CD4-positive, alpha-beta memory T cell (primary cell): ENCODE data around the gene HOXC9. TPM values are rescaled to one million over a fixed set of nuclear protein-coding genes. Genes with fewer than 3 reads are reported as not detected.
A peak's percentile ranks its signal among the peaks of the same experiment; 100 is the strongest.

Experiments used
- CTCF ChIA-PET: fragments of 350-600 bp; sonication (Branson Sonifier 250); formaldehyde crosslinking; loops from one replicate; lab custom pipeline; 2021; ENCODE audit warnings: inconsistent platforms; ENCODE audit not compliant: partially characterized antibody; lab: Charles Lee
- POLR2A ChIA-PET: fragments of 350-600 bp; sonication (Branson Sonifier 250); formaldehyde crosslinking; loops from one replicate; lab custom pipeline; 2021; ENCODE audit not compliant: partially characterized antibody; lab: Charles Lee
- DNase-seq, 5 donors: peaks; one replicate each; pipeline versions ENCODE4 v3.0.0 to v3.0.0-alpha.2; 2020 to 2022; ENCODE audit warnings: mixed read lengths in 1 of 5
- H3K27ac ChIP-seq: one replicate; pipeline ENCODE4 v1.7.0; 2013; ENCODE audit warnings: low read depth, low read length
- H3K27me3 ChIP-seq: 2 replicates; pipeline ENCODE4 v1.7.0; 2013; ENCODE audit warnings: mild to moderate bottlenecking, low read length, moderate library complexity; ENCODE audit not compliant: insufficient read depth
- H3K36me3 ChIP-seq: 2 replicates; pipeline ENCODE4 v1.7.0; 2013; ENCODE audit warnings: mild to moderate bottlenecking, low read length, moderate library complexity; ENCODE audit not compliant: insufficient read depth
- H3K4me1 ChIP-seq: 2 replicates; pipeline ENCODE4 v1.7.0; 2013; ENCODE audit warnings: mild to moderate bottlenecking, low read length, moderate library complexity; ENCODE audit not compliant: insufficient read depth
- H3K4me3 ChIP-seq, 2 donors: one replicate each; pipeline ENCODE4 v1.7.0; 2013; ENCODE audit warnings: low read length in 2 of 2, mild to moderate bottlenecking in 1 of 2
- H3K9me3 ChIP-seq, 2 donors: one replicate each; pipeline ENCODE4 v1.7.0; 2013; ENCODE audit warnings: low read length in 2 of 2, control low read depth in 1 of 2; ENCODE audit not compliant: control insufficient read depth in 1 of 2
- H3K27ac Mint-ChIP-seq, 7 donors: one replicate each; pipeline ENCODE4 v1.8.0; 2020 to 2021; ENCODE audit warnings: mixed read lengths in 7 of 7, mild to moderate bottlenecking in 6 of 7, inconsistent platforms in 3 of 7, moderate library complexity in 3 of 7
- H3K27me3 Mint-ChIP-seq, 2 donors: one replicate each; pipeline ENCODE4 v1.8.0; 2020 to 2021; ENCODE audit warnings: mixed read lengths in 2 of 2
- H3K36me3 Mint-ChIP-seq, 2 donors: one replicate each; pipeline ENCODE4 v1.8.0; 2020 to 2021; ENCODE audit warnings: mixed read lengths in 2 of 2, inconsistent platforms in 1 of 2, mild to moderate bottlenecking in 1 of 2
- H3K4me1 Mint-ChIP-seq, 4 donors: one replicate each; pipeline ENCODE4 v1.8.0; 2020 to 2021; ENCODE audit warnings: mixed read lengths in 4 of 4, mild to moderate bottlenecking in 1 of 4
- H3K4me3 Mint-ChIP-seq, 8 donors: one replicate each; pipeline ENCODE4 v1.8.0; 2020 to 2021; ENCODE audit warnings: mixed read lengths in 8 of 8, mild to moderate bottlenecking in 7 of 8, moderate library complexity in 6 of 8, inconsistent platforms in 3 of 8
- H3K9me3 Mint-ChIP-seq, 8 donors: one replicate each; pipeline ENCODE4 v1.8.0; 2020 to 2021; ENCODE audit warnings: mixed read lengths in 8 of 8, mild to moderate bottlenecking in 5 of 8, inconsistent platforms in 3 of 8, moderate library complexity in 1 of 8
- intact Hi-C: fragments of 100-400 bp; cut with micrococcal nuclease; formaldehyde crosslinking; loops from one replicate; pipeline ENCODE4 v1.15.1; 2023
- polyA plus RNA-seq, 2 donors: library from polyadenylated mRNA; unstranded; fragments of 300-500 nt; fragmentation: Illumina TruSeq; gene quantifications; one replicate each; pipeline ENCODE4 v1.2.3, GENCODE V29; 2021
- total RNA-seq, 2 experiments: library from RNA; stranded (reverse); gene quantifications; one replicate each; pipeline ENCODE4 v1.2.3, GENCODE V29; 2021

Gene HOXC9
- total and polyA plus RNA-seq, 4 experiments from 2014 or later: not detected

DNA sequence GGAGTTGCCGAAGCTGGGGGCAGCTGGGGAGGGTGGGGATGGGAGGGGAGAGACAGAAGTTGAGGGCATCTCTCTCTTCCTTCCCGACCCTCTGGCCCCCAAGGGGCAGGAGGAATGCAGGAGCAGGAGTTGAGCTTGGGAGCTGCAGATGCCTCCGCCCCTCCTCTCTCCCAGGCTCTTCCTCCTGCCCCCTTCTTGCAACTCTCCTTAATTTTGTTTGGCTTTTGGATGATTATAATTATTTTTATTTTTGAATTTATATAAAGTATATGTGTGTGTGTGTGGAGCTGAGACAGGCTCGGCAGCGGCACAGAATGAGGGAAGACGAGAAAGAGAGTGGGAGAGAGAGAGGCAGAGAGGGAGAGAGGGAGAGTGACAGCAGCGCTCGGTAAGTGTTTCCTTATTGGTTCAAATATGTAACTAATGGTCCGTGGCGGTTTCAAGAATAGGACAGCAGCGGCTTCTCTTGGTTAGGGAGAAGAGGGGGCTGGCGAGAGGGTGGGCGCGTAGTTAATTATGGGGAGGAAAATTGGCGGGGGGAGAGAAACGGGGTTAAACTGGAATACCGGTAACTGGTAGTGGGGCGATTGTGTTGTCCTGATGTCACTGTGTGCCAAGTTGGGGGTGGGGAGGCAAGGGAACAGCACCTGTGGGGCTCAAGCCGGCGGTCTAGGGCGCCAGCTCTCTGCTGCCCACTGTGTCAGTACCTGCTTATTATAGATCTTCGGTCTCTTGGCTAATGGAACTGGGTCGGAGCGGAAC is 17.2 kb downstream of the HOXC9 start:
- CTCF ChIA-PET: interaction anchor here (0.7 to 3.1 kb wide), 11 partner anchors 9 to 197 kb away, joined by 3 to 14 read pairs (median 4); partner anchors contain the start of gene HOXC5
- H3K4me3 ChIP-seq: peak overlapping the region; percentile 29 to 68
- no peak overlapping the region for H3K27ac ChIP-seq

GRCh38 chr12:54017878-54018467 is 18.0 kb downstream of the HOXC9 start:
- intact Hi-C loops: no loop called here
- peak; percentile 66 to 74 (median 68) for DNase-seq
- H3K4me3 Mint-ChIP-seq: peak overlapping the region; percentile 74 to 93 (median 86)
- Histone ChIP-seq H3K9me3 (no peaks in the 10 kb centered on the region), H3K4me3 (peak overlapping the region; percentile 29 to 68), H3K27me3 (peaks cover 59% of the 10 kb centered on the region), H3K27ac (no peak overlapping the region), H3K4me1 (peaks cover 21% of the 10 kb centered on the region), H3K36me3 (no peaks in the 10 kb centered on the region)
- peaks cover 6 to 31% (median 17%) of the 10 kb centered on the region in 4 donors for H3K4me1 Mint-ChIP-seq
- peaks cover 0 to 3% (median 0%) of the 10 kb centered on the region in 8 donors for H3K9me3 Mint-ChIP-seq
- POLR2A ChIA-PET: interaction anchor here (0.7 to 2.5 kb wide), 4 partner anchors 9 to 171 kb away, joined by 3 to 19 read pairs (median 4); partner anchors contain the start of genes HOXC8, HOXC9 and SMUG1
- peaks cover 0 to 1% of the 10 kb centered on the region in 2 donors for H3K36me3 Mint-ChIP-seq
- CTCF ChIA-PET: interaction anchor here (0.7 to 3.1 kb wide), 9 partner anchors 12 to 197 kb away, joined by 3 to 14 read pairs (median 6); no protein-coding TSS in a partner anchor
- peaks cover 49 to 66% of the 10 kb centered on the region in 2 donors for H3K27me3 Mint-ChIP-seq
- peak overlapping the region in 3 of 7 donors; percentile 37 to 57 (median 49) for H3K27ac Mint-ChIP-seq

More for the DNA sequence above, 17.2 kb downstream of the HOXC9 start:
- no peak for DNase-seq
- H3K9me3 Mint-ChIP-seq: peaks cover 0 to 3% (median 0%) of the 10 kb centered on the region in 8 donors
- Histone ChIP-seq H3K9me3 (no peaks in the 10 kb centered on the region), H3K36me3 (no peaks in the 10 kb centered on the region), H3K27me3 (peaks cover 64% of the 10 kb centered on the region), H3K4me1 (peaks cover 21% of the 10 kb centered on the region)
- H3K4me3 Mint-ChIP-seq: peak overlapping the region; percentile 74 to 93 (median 86)
- H3K4me1 Mint-ChIP-seq: peaks cover 6 to 31% (median 17%) of the 10 kb centered on the region in 4 donors
- H3K36me3 Mint-ChIP-seq: peaks cover 0 to 1% of the 10 kb centered on the region in 2 donors
- peak overlapping the region in 6 of 7 donors; percentile 2 to 62 (median 48) for H3K27ac Mint-ChIP-seq
- POLR2A ChIA-PET: interaction anchor here (0.7 to 2.5 kb wide), 5 partner anchors 10 to 173 kb away, joined by 3 to 19 read pairs (median 4); partner anchors contain the start of genes HOXC8, HOXC9 and SMUG1
- intact Hi-C loops: no loop called here
- H3K27me3 Mint-ChIP-seq: peaks cover 47 to 67% of the 10 kb centered on the region in 2 donors

DNA sequence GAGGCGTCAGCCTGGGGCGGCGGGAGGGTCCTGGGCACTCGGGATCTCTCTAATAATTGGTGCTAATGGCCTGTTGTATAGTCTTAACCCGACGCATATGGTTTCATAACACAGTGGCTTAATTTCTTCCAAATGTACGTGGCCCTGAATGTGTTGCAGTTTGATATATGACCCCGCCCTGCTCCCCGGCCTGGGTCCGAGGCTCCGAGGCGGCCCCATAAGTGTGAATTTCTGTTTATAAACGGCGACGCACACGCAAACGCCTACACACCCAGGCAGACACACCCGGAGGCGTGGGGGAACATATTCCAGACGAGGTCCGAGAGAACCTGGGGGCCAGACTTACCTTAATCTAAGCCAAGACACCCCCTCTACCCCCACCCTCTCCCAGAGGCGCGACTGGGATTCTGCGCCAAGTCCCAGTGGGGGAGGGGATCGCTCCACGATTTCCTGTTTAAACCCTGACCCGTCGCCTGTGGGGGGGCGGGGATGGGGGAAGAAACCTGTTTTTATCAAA is 18.6 kb downstream of the HOXC9 start:
- Histone ChIP-seq H3K27ac (no peak overlapping the region), H3K9me3 (no peaks in the 10 kb centered on the region), H3K27me3 (peaks cover 54% of the 10 kb centered on the region), H3K4me1 (peaks cover 21% of the 10 kb centered on the region), H3K4me3 (no peak overlapping the region), H3K36me3 (no peaks in the 10 kb centered on the region)
- intact Hi-C loops: no loop called here
- POLR2A ChIA-PET: interaction anchor here (2.5 kb wide), 1 partner anchor 11 kb away, joined by 19 read pairs; the partner anchor contains the start of gene HOXC8
- H3K27ac Mint-ChIP-seq: no peak overlapping the region
- no peak for DNase-seq
- H3K36me3 Mint-ChIP-seq: peaks cover 0 to 1% of the 10 kb centered on the region in 2 donors
- CTCF ChIA-PET: interaction anchor here (1.0 kb wide), 1 partner anchor 12 kb away, joined by 4 read pairs; no protein-coding TSS in a partner anchor
- peaks cover 6 to 31% (median 17%) of the 10 kb centered on the region in 4 donors for H3K4me1 Mint-ChIP-seq
- peaks cover 48 to 66% of the 10 kb centered on the region in 2 donors for H3K27me3 Mint-ChIP-seq
- H3K4me3 Mint-ChIP-seq: peak overlapping the region in 4 of 8 donors; percentile 10 to 89 (median 37)
- H3K9me3 Mint-ChIP-seq: peaks cover 0 to 3% (median 0%) of the 10 kb centered on the region in 8 donors

DNA sequence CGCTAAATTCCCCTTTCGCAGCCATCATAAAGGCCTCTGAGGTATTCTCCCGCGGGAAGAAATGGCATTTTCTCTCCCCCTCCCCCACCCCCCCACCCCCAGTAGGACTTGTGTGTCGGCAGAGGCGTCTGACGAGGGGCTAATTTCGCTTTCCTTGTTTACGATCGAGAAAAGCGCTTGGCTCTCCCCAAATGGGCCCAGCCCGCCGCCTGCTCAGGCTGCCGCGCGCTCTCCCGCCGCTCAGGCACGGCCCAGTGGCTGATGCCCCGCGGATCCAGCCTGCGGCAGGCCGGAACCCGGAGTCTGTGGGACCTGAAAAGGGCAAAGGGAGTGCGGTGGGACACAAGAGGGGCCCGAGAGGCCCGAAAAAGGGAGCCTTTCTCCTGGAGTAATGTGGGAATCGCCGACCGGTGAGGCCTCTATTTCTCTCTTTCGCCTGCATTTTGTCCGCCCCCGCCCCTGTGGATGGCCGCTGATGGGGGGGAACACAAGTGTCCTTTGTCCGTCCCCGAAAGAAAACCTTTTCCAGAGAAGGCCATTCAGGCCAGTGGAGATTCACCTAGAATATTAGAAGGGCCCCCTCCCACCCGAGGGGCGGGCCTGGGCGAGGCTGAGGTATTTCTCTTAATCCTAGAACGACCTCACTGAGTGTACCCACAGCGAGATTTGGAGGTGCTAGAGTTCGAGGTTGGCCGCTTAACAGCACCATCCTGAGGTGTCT is 19.3 kb downstream of the HOXC9 start:
- peaks cover 50% of the 10 kb centered on the region for H3K27me3 ChIP-seq
- peaks cover 49 to 69% of the 10 kb centered on the region in 2 donors for H3K27me3 Mint-ChIP-seq

DNA sequence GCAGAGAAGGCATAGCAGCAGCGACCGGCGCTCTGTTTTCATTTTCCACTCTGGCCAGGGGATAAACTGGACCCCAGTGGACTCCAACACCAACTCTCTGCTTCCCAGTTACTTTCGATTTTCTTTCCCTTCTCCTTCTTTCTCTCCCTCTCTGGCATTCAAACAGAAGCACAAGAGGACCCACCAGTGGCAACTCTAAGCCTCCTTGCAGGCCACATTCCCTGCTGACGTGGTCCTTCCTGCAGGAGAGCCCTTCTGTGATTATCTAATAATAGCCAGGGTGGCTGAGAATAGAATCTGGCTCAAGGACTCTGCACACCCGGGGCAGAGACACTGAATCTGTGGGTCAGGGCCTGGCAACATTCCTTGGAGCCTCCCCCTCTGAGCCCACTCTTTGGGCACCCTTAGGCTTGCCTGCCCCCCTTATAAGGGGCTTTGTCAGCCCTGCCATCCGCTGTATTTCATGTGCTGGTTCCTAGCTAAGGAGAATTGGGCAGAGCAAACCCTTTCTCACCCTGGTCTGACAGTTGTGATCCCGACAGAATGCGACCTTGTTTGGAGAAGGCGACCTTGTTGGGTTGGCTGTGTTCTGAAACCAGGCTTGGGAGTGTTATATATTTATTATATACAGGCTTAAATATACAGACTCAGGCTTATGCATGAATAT is 20.1 kb downstream of the HOXC9 start:
- no peak overlapping the region for H3K27ac Mint-ChIP-seq
- DNase-seq: no peak
- H3K27me3 Mint-ChIP-seq: peaks cover 46 to 66% of the 10 kb centered on the region in 2 donors
- ChIA-PET POLR2A (no interaction called here), CTCF (no interaction called here)
- Histone ChIP-seq H3K4me3 (no peak overlapping the region), H3K27me3 (peaks cover 49% of the 10 kb centered on the region), H3K4me1 (peaks cover 10% of the 10 kb centered on the region), H3K36me3 (no peaks in the 10 kb centered on the region), H3K9me3 (no peaks in the 10 kb centered on the region), H3K27ac (no peak overlapping the region)
- H3K36me3 Mint-ChIP-seq: peaks cover 0 to 1% of the 10 kb centered on the region in 2 donors
- intact Hi-C loops: no loop called here
- H3K4me1 Mint-ChIP-seq: peaks cover 6 to 20% (median 11%) of the 10 kb centered on the region in 4 donors
- H3K9me3 Mint-ChIP-seq: peaks cover 0 to 2% (median 0%) of the 10 kb centered on the region in 8 donors
- H3K4me3 Mint-ChIP-seq: peak overlapping the region in 2 of 8 donors; percentile 1 to 34

More for the DNA sequence above, 19.3 kb downstream of the HOXC9 start:
- ChIA-PET POLR2A (no interaction called here), CTCF (no interaction called here)
- H3K4me3 Mint-ChIP-seq: peak overlapping the region in 1 of 8 donors; percentile 36
- H3K9me3 ChIP-seq: no peaks in the 10 kb centered on the region
- intact Hi-C loops: no loop called here
- no peak overlapping the region for H3K27ac ChIP-seq
- H3K36me3 ChIP-seq: no peaks in the 10 kb centered on the region
- peaks cover 6 to 28% (median 17%) of the 10 kb centered on the region in 4 donors for H3K4me1 Mint-ChIP-seq
- peaks cover 0 to 3% (median 0%) of the 10 kb centered on the region in 8 donors for H3K9me3 Mint-ChIP-seq
- DNase-seq: no peak
- peaks cover 18% of the 10 kb centered on the region for H3K4me1 ChIP-seq
- H3K4me3 ChIP-seq: no peak overlapping the region
- peak overlapping the region in 1 of 7 donors; percentile 64 for H3K27ac Mint-ChIP-seq
- peaks cover 0 to 1% of the 10 kb centered on the region in 2 donors for H3K36me3 Mint-ChIP-seq
